SK-N-SH treated with all-trans-retinoic acid at 6 μM for 48 hours (cell line): ENCODE data around the gene RO60.

Experiments
- ATAC-seq: fragments of 200-7000 bp; cut with Tn5 transposase; 3 replicates; pipeline ENCODE4 v1.9.1; 2020; ENCODE audit warnings: mild to moderate bottlenecking, moderate library complexity
- ARNTL ChIP-seq: fragments of 450-650 bp; formaldehyde crosslinking; IDR thresholded peaks from 2 replicates; pipeline ENCODE4 v1.5.0; 2020; ENCODE audit warnings: low read depth, mild to moderate bottlenecking, moderate library complexity, borderline replicate concordance
- BACH2 ChIP-seq: fragments of 250-450 bp; sonication (Bioruptor Pico); IDR thresholded peaks from 2 replicates; pipeline ENCODE4 v1.9.0; 2021; ENCODE audit warnings: mild to moderate bottlenecking, borderline replicate concordance
- CREB5 ChIP-seq: fragments of 250-450 bp; sonication (Bioruptor Pico); IDR thresholded peaks from 2 replicates; pipeline ENCODE4 v1.5.1; 2020; ENCODE audit warnings: low read depth, mild to moderate bottlenecking, moderate library complexity
- CSDC2 ChIP-seq: fragments of 250-450 bp; sonication (Bioruptor Pico); IDR thresholded peaks from 2 replicates; pipeline ENCODE4 v1.5.0; 2020; ENCODE audit warnings: mild to moderate bottlenecking, moderate library complexity
- ESRRG ChIP-seq: fragments of 250-450 bp; sonication (Bioruptor Pico); IDR thresholded peaks from 2 replicates; pipeline ENCODE4 v1.6.1; 2021; ENCODE audit warnings: mild to moderate bottlenecking
- GLIS3 ChIP-seq: fragments of 250-450 bp; sonication (Bioruptor Pico); IDR thresholded peaks from 2 replicates; pipeline ENCODE4 v1.5.0; 2020; ENCODE audit warnings: mild to moderate bottlenecking, moderate library complexity
- ISL1 ChIP-seq: fragments of 250-450 bp; sonication (Bioruptor Pico); IDR thresholded peaks from 2 replicates; pipeline ENCODE4 v2.1.2; 2022; ENCODE audit warnings: mild to moderate bottlenecking, moderate library complexity
- OSR1 ChIP-seq: fragments of 250-450 bp; sonication (Bioruptor Pico); IDR thresholded peaks from 2 replicates; pipeline ENCODE4 v1.8.0; 2022; ENCODE audit warnings: moderate library complexity, mild to moderate bottlenecking, inconsistent platforms
- PATZ1 ChIP-seq: fragments of 250-450 bp; sonication (Bioruptor Pico); IDR thresholded peaks from 2 replicates; pipeline ENCODE4 v1.8.0; 2020; ENCODE audit warnings: mild to moderate bottlenecking, moderate library complexity, borderline replicate concordance
- POU6F1 ChIP-seq: fragments of 250-450 bp; sonication (Bioruptor Pico); IDR thresholded peaks from 2 replicates; pipeline ENCODE4 v1.8.0; 2021; ENCODE audit warnings: low read depth, mild to moderate bottlenecking, moderate library complexity, borderline replicate concordance
- PPARA ChIP-seq: fragments of 250-450 bp; sonication (Bioruptor Pico); IDR thresholded peaks from 2 replicates; pipeline ENCODE4 v1.5.0; 2020; ENCODE audit warnings: mild to moderate bottlenecking, borderline replicate concordance
- RARB ChIP-seq: fragments of 250-450 bp; sonication (Bioruptor Pico); IDR thresholded peaks from 2 replicates; pipeline ENCODE4 v1.8.0; 2021; ENCODE audit warnings: mild to moderate bottlenecking, moderate library complexity
- SNAI2 ChIP-seq: fragments of 250-450 bp; sonication (Bioruptor Pico); IDR thresholded peaks from 2 replicates; pipeline ENCODE4 v1.5.0; 2020; ENCODE audit warnings: mild to moderate bottlenecking, moderate library complexity
- TCF4 ChIP-seq: fragments of 250-450 bp; sonication (Bioruptor Pico); IDR thresholded peaks from 2 replicates; pipeline ENCODE4 v1.8.0; 2021; ENCODE audit warnings: mild to moderate bottlenecking, moderate library complexity, borderline replicate concordance
- TOX ChIP-seq: fragments of 250-450 bp; sonication (Bioruptor Pico); IDR thresholded peaks from 2 replicates; pipeline ENCODE4 v1.8.0; 2021; ENCODE audit warnings: mild to moderate bottlenecking, moderate library complexity, borderline replicate concordance
- TSHZ2 ChIP-seq: fragments of 250-450 bp; sonication (Bioruptor Pico); IDR thresholded peaks from 2 replicates; pipeline ENCODE4 v1.5.0; 2020; ENCODE audit warnings: mild to moderate bottlenecking, moderate library complexity
- ZC3H10 ChIP-seq: fragments of 250-450 bp; sonication (Bioruptor Pico); IDR thresholded peaks from 2 replicates; pipeline ENCODE4 v1.5.1; 2021; ENCODE audit warnings: mild to moderate bottlenecking, moderate library complexity
- ZFP3 ChIP-seq: fragments of 250-450 bp; sonication (Bioruptor Pico); IDR thresholded peaks from 2 replicates; pipeline ENCODE4 v1.5.0; 2020; ENCODE audit warnings: mild to moderate bottlenecking, moderate library complexity
- ZFP30 ChIP-seq: fragments of 450-650 bp; formaldehyde crosslinking; IDR thresholded peaks from 2 replicates; pipeline ENCODE4 v1.5.0; 2022; ENCODE audit warnings: mild to moderate bottlenecking, moderate library complexity
- ZNF565 ChIP-seq: fragments of 450-650 bp; formaldehyde crosslinking; conservative IDR thresholded peaks from 2 replicates; pipeline ENCODE4 v1.5.0; 2020; ENCODE audit warnings: low read depth, mild to moderate bottlenecking, moderate library complexity
- ZNF70 ChIP-seq: fragments of 450-650 bp; formaldehyde crosslinking; IDR thresholded peaks from 2 replicates; pipeline ENCODE4 v1.5.0; 2020; ENCODE audit warnings: mild to moderate bottlenecking, moderate library complexity
- ZNF8 ChIP-seq: fragments of 450-650 bp; formaldehyde crosslinking; IDR thresholded peaks from 2 replicates; pipeline ENCODE4 v1.5.0; 2020; ENCODE audit warnings: mild to moderate bottlenecking, moderate library complexity

Gene RO60

GRCh38 chr1:193070386-193070753 is 11.0 kb downstream of the RO60 start (continued):
- TF ChIP-seq CREB5 (CRISPR knock-in tag) (no peak), ARNTL (CRISPR knock-in tag) (no peak), ZFP30 (CRISPR knock-in tag) (no peak), TOX (no peak)
- TF ChIP-seq, all 23 proteins: peak for 0

- ATAC-seq = no peak; the same call in 2 of the 3 replicates
Measured at GRCh38 chr1:193070942-193071341, 11.5 kb downstream of the RO60 start.

GRCh38 chr1:193077991-193078390 is 18.6 kb downstream of the RO60 start:
- TF ChIP-seq TOX (no peak), ESRRG (CRISPR knock-in tag) (no peak), ZFP3 (CRISPR knock-in tag) (no peak), TSHZ2 (CRISPR knock-in tag) (no peak), POU6F1 (CRISPR knock-in tag) (no peak), SNAI2 (CRISPR knock-in tag) (no peak), ZFP30 (CRISPR knock-in tag) (no peak)
- ATAC-seq = no peak

More at GRCh38 chr1:193070942-193071341, 11.5 kb downstream of the RO60 start:
- TF ChIP-seq PPARA (CRISPR knock-in tag) = no peak
- no peak for TF ChIP-seq CREB5 (CRISPR knock-in tag)
- TF ChIP-seq ISL1 (CRISPR knock-in tag) = no peak
- no peak for TF ChIP-seq ZNF565 (CRISPR knock-in tag)
- TF ChIP-seq ZFP30 (CRISPR knock-in tag) = no peak
- TF ChIP-seq PATZ1 = no peak
- no peak for TF ChIP-seq RARB
- no peak for TF ChIP-seq OSR1
- no peak for TF ChIP-seq TCF4 (CRISPR knock-in tag)
- no peak for TF ChIP-seq GLIS3 (CRISPR knock-in tag)
- TF ChIP-seq ESRRG (CRISPR knock-in tag) = no peak
- no peak for TF ChIP-seq ZFP3 (CRISPR knock-in tag)
- no peak for TF ChIP-seq ZNF70 (CRISPR knock-in tag)
- no peak for TF ChIP-seq ZC3H10 (CRISPR knock-in tag)
- no peak for TF ChIP-seq ZNF8 (CRISPR knock-in tag)
- TF ChIP-seq BACH2 (CRISPR knock-in tag) = no peak
- no peak for TF ChIP-seq CSDC2 (CRISPR knock-in tag)
- TF ChIP-seq TOX = no peak
